ENCODE data around the gene CENPA.
"Not testable (repeated sequence)": the region's sequence is repeated elsewhere in the genome, so short reads cannot be mapped to it uniquely, and the experiment has no call there.

The CENPA gene

DNA sequence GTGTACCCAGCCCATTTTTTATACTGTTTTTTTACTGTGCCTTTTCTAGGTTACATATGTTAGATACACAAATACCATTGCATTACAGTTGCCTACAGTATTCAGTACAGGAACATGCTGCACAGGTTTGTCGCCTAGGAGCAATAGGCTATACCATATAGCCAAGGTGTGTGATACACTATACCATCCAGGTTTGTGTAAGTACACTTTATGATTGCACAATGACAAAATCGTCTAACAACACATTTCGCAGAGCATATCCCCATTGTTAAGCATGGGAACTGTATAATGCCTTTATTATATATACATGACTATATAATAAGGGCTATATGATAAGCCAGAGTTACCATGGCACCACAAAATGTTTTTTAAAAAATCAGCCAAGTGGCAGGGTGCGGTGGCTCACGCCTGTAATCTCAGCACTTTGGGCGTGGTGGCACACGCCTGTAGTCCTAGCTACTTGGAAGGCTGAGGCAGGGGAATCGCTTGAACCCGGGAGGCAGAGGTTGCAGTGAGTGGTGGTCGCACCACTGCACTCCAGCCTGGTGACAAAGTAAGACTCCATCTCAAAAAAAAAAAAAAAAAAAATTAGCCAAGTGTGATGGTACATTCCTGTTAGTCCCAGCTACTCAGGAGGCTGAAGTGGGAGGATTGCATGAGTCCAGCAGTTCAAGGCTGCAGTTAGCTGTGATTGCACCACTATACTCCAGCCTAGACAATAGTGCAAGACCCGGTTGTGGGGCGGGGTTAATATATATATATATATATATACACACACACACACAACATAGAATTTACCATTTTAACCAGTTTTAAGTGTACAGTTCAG is 2.8 kb upstream of the CENPA start:
- no peak for DNase-seq
- in situ Hi-C loops (cut with MboI; ENCODE audit: low pct_unique_long_range_greater_than_20kb, low sequenced_read_pairs): no loop called here

- no peak for DNase-seq
- in situ Hi-C loops (cut with MboI; ENCODE audit: low pct_unique_long_range_greater_than_20kb, low sequenced_read_pairs): no loop called here
Observed at GRCh38 chr2:26784570-26785234, 1.2 kb upstream of the CENPA start.

DNA sequence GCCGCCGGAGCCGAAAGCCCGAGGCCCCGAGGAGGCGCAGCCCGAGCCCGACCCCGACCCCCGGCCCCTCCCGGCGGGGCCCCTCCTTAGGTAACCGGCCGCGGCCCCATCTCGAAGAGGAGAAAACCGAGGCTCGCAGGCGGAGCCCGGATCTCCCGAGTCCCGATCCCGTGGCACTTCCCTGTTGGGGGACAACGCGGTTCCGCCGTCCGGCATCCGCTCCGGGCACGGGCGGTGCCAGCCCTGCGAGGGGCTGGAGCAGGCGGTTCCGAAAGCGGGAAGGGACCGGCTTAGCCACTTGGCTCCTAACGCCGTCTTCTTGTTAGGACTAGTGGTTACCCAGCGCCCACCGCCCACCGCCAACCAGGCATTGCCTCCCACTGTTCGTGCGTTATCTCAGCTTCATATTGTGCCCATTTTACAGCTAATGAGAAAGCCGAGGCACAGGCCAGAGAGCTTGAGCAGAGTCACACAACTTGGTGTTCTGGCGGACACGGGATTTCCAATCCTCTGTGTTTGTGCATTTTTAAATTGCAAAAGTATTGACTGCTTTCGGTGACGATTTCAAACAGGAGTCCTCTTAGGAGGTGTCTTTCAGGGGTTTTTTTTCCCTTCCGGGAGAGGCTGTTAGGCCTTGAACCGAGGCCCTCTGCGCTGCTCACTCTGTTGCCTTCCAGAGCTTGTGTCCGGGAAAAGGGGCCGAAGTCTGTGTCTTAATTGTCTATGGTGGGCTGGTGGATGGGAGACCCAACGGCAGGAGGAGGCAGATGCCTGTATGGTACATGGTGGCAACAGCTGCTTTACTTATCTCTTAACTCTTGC is 562 bp downstream of the CENPA start:
- in situ Hi-C loops (cut with MboI; ENCODE audit: low pct_unique_long_range_greater_than_20kb, low sequenced_read_pairs): no loop called here
- DNase-seq: peak; percentile 47

DNA sequence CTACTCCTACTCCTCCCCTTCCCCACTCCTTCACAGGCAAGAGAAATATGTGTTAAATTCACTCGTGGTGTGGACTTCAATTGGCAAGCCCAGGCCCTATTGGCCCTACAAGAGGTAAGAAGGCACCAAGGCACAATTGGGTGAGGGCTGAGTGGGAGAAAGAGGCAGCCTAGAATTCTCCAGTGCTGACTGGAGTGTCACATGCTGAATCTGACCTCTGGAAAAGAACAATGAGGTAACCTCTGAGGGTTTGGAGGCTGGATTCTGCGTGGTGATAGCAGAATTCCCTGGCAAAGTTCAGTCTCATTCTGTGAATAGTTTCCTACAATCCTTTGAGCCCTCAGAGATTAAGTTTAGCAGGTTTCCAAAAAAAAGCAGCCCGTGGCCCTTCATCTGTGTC is 6.9 kb downstream of the CENPA start:
- no peak for DNase-seq
- in situ Hi-C loops (cut with MboI; ENCODE audit: low pct_unique_long_range_greater_than_20kb, low sequenced_read_pairs): no loop called here

- no peak for DNase-seq
- in situ Hi-C loops (cut with MboI; ENCODE audit: low pct_unique_long_range_greater_than_20kb, low sequenced_read_pairs): no loop called here
Observed at GRCh38 chr2:26793518-26793917, 7.7 kb downstream of the CENPA start.

GRCh38 chr2:26795135-26795534 is 9.3 kb downstream of the CENPA start:
- DNase-seq; in situ Hi-C loops (cut with MboI; ENCODE audit: low pct_unique_long_range_greater_than_20kb, low sequenced_read_pairs): not testable (repeated sequence)

GRCh38 chr2:26801328-26801727 is 15.5 kb downstream of the CENPA start:
- DNase-seq: no peak
- in situ Hi-C loops (cut with MboI; ENCODE audit: low pct_unique_long_range_greater_than_20kb, low sequenced_read_pairs): no loop called here

DNA sequence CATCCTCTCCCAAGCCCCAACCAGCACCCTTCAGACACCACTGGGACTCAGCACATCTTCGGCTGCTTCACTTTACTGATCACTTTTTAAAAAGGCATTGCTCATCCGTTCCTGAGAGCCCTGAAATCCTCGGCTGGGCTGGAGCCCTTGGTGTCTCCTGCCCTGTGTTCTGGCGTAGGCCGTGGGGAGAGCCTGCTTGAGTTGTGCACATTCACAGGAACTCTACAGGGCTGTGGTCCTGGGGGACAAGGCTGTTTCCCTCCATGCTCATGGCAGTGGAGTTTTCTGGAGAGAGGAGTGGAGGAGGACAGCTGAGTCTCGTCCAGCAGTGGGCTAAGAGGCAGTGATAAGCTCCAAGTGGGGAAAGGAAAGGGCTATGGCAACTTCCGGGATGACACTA is 15.9 kb downstream of the CENPA start:
- DNase-seq: no peak
- in situ Hi-C loops (cut with MboI; ENCODE audit: low pct_unique_long_range_greater_than_20kb, low sequenced_read_pairs): no loop called here

GRCh38 chr2:26805241-26805676 is 19.4 kb downstream of the CENPA start:
- in situ Hi-C loops (cut with MboI; ENCODE audit: low pct_unique_long_range_greater_than_20kb, low sequenced_read_pairs): no loop called here
- no peak for DNase-seq

DNA sequence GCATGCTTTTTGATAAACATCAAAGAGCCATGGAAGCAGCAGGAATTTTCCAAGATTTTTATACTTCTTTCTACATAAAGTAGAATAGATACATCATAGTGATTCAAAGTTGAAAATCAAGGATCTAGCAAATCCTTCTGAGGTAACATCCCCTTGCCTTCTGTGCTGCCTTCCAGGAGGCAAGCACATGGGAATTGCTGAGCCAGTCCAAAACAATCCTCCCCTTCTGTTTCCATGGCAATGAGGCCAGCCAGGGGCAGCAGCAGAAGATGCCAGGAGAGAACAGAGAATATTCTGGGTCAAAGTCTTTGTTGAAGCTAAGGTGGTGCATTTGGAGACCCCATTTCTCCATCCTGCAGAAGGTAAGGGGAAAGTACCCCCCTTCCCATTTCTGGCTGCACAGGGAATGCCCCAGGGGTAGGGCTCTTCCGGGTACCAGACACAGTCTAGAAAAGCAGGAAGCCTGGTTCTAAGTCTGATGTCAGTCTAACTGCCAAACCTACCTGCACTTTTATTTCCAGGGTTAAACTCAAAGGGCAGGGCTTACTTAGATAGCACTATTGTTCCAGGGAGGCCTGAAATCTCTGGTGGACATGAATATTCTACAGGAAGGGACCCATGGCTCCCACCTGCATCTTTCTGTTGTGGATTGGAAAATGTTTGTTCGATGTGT is 22.1 kb downstream of the CENPA start:
- DNase-seq: peak; percentile 16

DNA sequence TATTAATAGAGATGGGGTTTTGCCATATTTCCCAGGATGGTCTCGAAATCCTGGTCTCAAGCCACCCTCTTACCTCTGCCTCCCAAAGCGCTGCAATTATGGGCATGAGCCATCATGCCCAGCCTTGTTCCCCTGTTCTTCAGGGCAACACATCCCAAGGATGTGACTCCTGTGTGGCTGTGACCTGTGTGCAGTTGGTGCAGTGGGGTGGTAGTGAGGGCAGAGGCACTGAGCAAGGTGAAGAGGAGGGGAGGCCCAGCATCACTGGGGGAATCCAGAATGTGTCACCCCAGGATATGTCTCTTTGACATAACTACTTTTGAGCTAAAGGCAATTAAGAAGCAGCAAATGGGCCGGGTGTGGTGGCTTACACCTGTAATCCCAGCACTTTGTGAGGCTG is 23.4 kb downstream of the CENPA start:
- in situ Hi-C loops (cut with MboI; ENCODE audit: low pct_unique_long_range_greater_than_20kb, low sequenced_read_pairs): no loop called here
- no peak for DNase-seq

More for the DNA sequence above, 22.1 kb downstream of the CENPA start:
- in situ Hi-C loops (cut with MboI; ENCODE audit: low pct_unique_long_range_greater_than_20kb, low sequenced_read_pairs): no loop called here

DNA sequence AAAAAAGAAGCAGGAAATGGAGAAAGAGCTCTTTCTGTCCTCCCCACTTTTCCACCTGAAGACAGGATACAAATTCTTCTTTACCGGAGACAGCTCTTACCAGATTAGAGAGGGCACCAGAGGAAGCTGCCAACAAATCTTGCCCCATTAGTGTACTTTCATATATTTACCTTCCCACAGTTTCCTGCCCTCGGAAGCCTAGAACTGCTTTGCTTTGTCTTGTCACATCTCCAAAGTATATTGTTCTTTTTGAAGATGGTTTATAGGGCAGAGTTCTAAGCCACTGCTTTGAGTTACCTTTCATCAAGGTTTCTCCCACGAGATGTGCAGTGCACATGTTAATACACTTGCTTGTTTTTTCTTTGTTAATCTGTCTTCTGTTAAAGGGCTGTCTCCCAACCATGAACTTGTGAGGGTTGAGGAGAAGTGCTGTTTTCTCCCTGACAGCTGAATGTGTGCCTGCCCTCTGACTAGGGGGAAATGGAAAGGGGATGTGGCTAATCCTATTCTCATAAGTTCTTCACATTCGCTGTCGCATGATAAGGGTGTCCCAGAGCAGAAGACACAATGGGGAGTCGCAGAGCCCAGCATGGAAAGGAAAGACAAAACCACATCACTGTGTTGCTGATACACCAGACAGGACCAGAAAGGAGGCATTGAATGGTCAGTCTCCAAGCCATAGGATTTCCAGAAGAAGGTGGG is 24.2 kb downstream of the CENPA start:
- in situ Hi-C loops (cut with MboI; ENCODE audit: low pct_unique_long_range_greater_than_20kb, low sequenced_read_pairs): no loop called here

GRCh38 chr2:26811261-26811660 is 25.4 kb downstream of the CENPA start:
- in situ Hi-C loops (cut with MboI; ENCODE audit: low pct_unique_long_range_greater_than_20kb, low sequenced_read_pairs): no loop called here
- no peak for DNase-seq

More for the DNA sequence above, 24.2 kb downstream of the CENPA start:
- DNase-seq: peak; percentile 87

DNA sequence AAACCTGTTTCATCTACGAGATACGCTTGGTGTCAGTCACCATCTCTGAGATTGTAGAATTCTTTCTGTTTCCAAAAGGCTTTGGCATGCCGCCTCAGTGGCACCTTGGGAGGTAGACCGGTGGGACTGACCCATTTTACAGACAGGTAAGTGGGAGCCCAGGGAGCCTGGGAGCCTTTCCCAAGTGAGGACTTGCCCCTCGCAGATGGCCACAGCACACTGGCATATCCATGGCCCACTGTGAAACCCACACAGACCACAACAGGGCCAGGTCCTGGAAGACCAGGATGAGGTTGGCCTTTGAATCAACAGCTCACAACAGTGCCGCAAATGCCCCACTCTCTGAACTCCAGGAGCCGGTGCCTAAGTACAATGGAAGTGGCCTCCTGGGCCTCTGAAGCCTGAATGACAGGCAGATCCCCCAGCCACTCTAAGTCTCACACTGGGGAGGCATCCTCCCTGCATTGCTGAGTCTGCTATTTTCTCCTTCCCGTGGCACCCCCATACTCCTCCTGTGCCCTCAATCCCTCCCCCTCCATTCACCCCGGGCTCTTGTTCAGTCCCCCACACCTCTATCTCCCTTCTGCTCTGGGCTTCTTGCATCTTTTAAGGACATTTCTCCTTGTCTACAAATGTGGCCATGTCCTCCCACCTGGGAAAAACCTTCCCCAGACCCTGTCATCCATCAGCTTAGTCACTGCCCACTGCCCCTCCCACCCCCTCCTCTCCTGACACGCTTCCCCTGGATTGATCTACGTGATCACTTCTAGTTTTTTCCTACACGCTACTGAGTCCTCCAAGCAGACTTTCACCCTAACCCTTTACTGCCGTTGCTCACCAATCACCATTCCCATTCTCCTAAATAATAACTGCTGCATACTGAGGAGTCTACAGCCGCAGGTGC is 26.2 kb downstream of the CENPA start:
- no peak for DNase-seq
- in situ Hi-C loops (cut with MboI; ENCODE audit: low pct_unique_long_range_greater_than_20kb, low sequenced_read_pairs): no loop called here

GRCh38 chr2:26812731-26813130 is 26.9 kb downstream of the CENPA start:
- DNase-seq: no peak
- in situ Hi-C loops (cut with MboI; ENCODE audit: low pct_unique_long_range_greater_than_20kb, low sequenced_read_pairs): no loop called here

GRCh38 chr2:26814072-26814765 is 28.4 kb downstream of the CENPA start:
- in situ Hi-C loops (cut with MboI; ENCODE audit: low pct_unique_long_range_greater_than_20kb, low sequenced_read_pairs); DNase-seq: not testable (repeated sequence)

DNA sequence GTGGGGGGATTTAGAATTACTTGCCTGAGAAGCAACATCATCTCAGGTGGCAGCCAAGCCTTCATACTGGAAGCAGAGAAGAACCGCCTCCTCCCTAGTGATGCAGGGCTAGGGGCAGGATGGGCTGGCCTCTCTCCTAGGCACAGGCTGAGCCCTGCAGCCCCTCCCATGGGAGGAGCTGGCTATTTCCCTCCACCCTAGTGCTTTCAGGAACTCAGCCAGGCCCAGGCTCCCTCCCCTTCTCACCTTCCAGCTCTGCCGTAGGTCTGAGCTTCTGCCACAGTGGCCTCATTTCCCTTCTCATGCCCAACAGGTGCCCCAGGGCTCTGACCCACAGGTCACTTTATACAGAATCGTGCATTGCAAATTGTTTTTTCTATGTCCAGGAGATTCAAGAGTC is 31.0 kb downstream of the CENPA start:
- in situ Hi-C loops (cut with MboI; ENCODE audit: low pct_unique_long_range_greater_than_20kb, low sequenced_read_pairs): no loop called here

More for the DNA sequence above, 31.0 kb downstream of the CENPA start:
- peak; percentile 35 for DNase-seq
